B cell (primary cell): ENCODE data around the gene ISG15.

Experiments used
- EZH2 ChIP-seq: IDR thresholded peaks from 2 replicates; pipeline ENCODE4 v1.6.1; 2012; ENCODE audit warnings: borderline replicate concordance, low read depth, mild to moderate bottlenecking, moderate library complexity, low read length; ENCODE audit not compliant: insufficient read depth, poor library complexity, severe bottlenecking
- TF ChIP-seq, protein P1 (sequence below): fragments of 200-600 bp; IDR thresholded peaks from one replicate; pipeline ENCODE4 v1.8.0; 2022; ENCODE audit warnings: antibody characterized with exemption, mild to moderate bottlenecking

DNA sequence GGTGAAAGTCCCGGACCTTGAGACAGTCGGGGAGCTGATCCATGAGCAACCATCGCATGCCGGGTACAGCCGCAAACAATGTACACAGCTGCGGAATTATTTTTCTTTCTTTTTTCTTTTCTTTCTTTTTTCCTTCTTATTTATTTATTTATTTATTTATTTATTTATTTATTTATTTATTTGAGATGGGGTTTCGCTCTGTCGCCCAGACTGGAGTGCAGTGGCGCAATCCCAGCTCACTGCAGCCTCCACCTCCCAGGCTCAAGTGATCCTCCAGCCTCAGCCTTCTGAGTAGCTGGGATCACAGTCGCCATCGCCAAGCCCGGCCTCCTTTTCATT is 28.9 kb upstream of the ISG15 start:
- TF ChIP-seq EZH2 = no peak
- TF ChIP-seq, protein P1, sequence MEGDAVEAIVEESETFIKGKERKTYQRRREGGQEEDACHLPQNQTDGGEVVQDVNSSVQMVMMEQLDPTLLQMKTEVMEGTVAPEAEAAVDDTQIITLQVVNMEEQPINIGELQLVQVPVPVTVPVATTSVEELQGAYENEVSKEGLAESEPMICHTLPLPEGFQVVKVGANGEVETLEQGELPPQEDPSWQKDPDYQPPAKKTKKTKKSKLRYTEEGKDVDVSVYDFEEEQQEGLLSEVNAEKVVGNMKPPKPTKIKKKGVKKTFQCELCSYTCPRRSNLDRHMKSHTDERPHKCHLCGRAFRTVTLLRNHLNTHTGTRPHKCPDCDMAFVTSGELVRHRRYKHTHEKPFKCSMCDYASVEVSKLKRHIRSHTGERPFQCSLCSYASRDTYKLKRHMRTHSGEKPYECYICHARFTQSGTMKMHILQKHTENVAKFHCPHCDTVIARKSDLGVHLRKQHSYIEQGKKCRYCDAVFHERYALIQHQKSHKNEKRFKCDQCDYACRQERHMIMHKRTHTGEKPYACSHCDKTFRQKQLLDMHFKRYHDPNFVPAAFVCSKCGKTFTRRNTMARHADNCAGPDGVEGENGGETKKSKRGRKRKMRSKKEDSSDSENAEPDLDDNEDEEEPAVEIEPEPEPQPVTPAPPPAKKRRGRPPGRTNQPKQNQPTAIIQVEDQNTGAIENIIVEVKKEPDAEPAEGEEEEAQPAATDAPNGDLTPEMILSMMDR = peak; percentile 68
